ENCODE data around the gene RNF19B.

RNF19B gene

GRCh38 chr1:32965251-32965747 is 690 bp upstream of the RNF19B start:
- no peak for DNase-seq

GRCh38 chr1:32963746-32964460 is 706 bp downstream of the RNF19B start:
- DNase-seq = peak; percentile 30 to 80 (median 49)

GRCh38 chr1:32962248-32962896 is 2.2 kb downstream of the RNF19B start:
- peak in 2 of 5 experiments; percentile 23 to 76 for DNase-seq

GRCh38 chr1:32960819-32961355 is 3.7 kb downstream of the RNF19B start:
- DNase-seq = no peak

GRCh38 chr1:32960342-32960741 is 4.3 kb downstream of the RNF19B start:
- no peak for DNase-seq

- no peak for DNase-seq
Observed at GRCh38 chr1:32958827-32959226, 5.8 kb downstream of the RNF19B start.

GRCh38 chr1:32957017-32957416 is 7.6 kb downstream of the RNF19B start:
- no peak for DNase-seq

- no peak for DNase-seq
Observed at GRCh38 chr1:32954168-32954567, 10.4 kb downstream of the RNF19B start.

GRCh38 chr1:32953495-32953894 is 11.1 kb downstream of the RNF19B start:
- DNase-seq = no peak

- DNase-seq = no peak
Observed at GRCh38 chr1:32949519-32949918, 15.1 kb downstream of the RNF19B start.

- DNase-seq = no peak
Observed at GRCh38 chr1:32948905-32949304, 15.7 kb downstream of the RNF19B start.

GRCh38 chr1:32948390-32948722 is 16.3 kb downstream of the RNF19B start:
- DNase-seq = no peak

- no peak for DNase-seq
Observed at GRCh38 chr1:32947669-32948389, 16.8 kb downstream of the RNF19B start.

GRCh38 chr1:32946413-32946812 is 18.2 kb downstream of the RNF19B start:
- DNase-seq = no peak

GRCh38 chr1:32944180-32944579 is 20.4 kb downstream of the RNF19B start:
- no peak for DNase-seq

- DNase-seq = peak in 1 of 5 experiments; percentile 43
Observed at GRCh38 chr1:32939655-32940371, 24.8 kb downstream of the RNF19B start.

GRCh38 chr1:32937061-32937460 is 27.5 kb downstream of the RNF19B start:
- no peak for DNase-seq

GRCh38 chr1:32934535-32934934 is 30.1 kb downstream of the RNF19B start:
- DNase-seq = no peak

- DNase-seq = no peak
Observed at GRCh38 chr1:32933742-32934322, 30.8 kb downstream of the RNF19B start.

GRCh38 chr1:32931760-32932159 is 32.8 kb downstream of the RNF19B start:
- DNase-seq = no peak

GRCh38 chr1:32929366-32929765 is 35.2 kb downstream of the RNF19B start:
- DNase-seq = no peak

- DNase-seq = no peak
Observed at GRCh38 chr1:32928715-32929114, 35.9 kb downstream of the RNF19B start.

All from T-helper 2 cell (primary cell).